Immature natural killer cell (primary cell): ENCODE results near the gene DRAP1. TPM values are rescaled to one million over a fixed set of nuclear protein-coding genes. Genes with fewer than 3 reads are reported as not detected.

Source experiments
- DNase-seq, 3 donors: peaks; one replicate each; pipeline ENCODE4 v3.0.0; 2022; ENCODE audit warnings: mixed read lengths in 1 of 3
- H3K27ac Mint-ChIP-seq, 6 donors: one replicate each; pipeline ENCODE4 v1.8.0; 2020; ENCODE audit warnings: mixed read lengths in 6 of 6, mild to moderate bottlenecking in 5 of 6, inconsistent platforms in 4 of 6, moderate library complexity in 3 of 6
- H3K27me3 Mint-ChIP-seq, 3 donors: one replicate each; pipeline ENCODE4 v1.8.0; 2020 to 2021; ENCODE audit warnings: low read depth in 3 of 3, mild to moderate bottlenecking in 3 of 3, mixed read lengths in 3 of 3, moderate library complexity in 3 of 3, inconsistent platforms in 1 of 3
- H3K36me3 Mint-ChIP-seq, 3 donors: one replicate each; pipeline ENCODE4 v1.8.0; 2020; ENCODE audit warnings: mixed read lengths in 3 of 3, inconsistent platforms in 2 of 3, mild to moderate bottlenecking in 2 of 3
- H3K4me1 Mint-ChIP-seq, 2 donors: one replicate each; pipeline ENCODE4 v1.8.0; 2020; ENCODE audit warnings: inconsistent platforms in 2 of 2, mild to moderate bottlenecking in 2 of 2, mixed read lengths in 2 of 2, moderate library complexity in 1 of 2
- H3K4me3 Mint-ChIP-seq, 5 donors: one replicate each; pipeline ENCODE4 v1.8.0; 2020; ENCODE audit warnings: mild to moderate bottlenecking in 5 of 5, mixed read lengths in 5 of 5, inconsistent platforms in 3 of 5, moderate library complexity in 3 of 5
- H3K9me3 Mint-ChIP-seq, 6 donors: one replicate each; pipeline ENCODE4 v1.8.0; 2020; ENCODE audit warnings: mild to moderate bottlenecking in 6 of 6, mixed read lengths in 6 of 6, inconsistent platforms in 4 of 6, moderate library complexity in 3 of 6
- polyA plus RNA-seq, 3 donors: library from polyadenylated mRNA; unstranded; fragments of 300-500 nt; fragmentation: Illumina TruSeq; gene quantifications; one replicate each; pipeline ENCODE4 v1.2.3, GENCODE V29; 2021

DRAP1 gene
- polyA plus RNA-seq, 3 donors from 2014 or later: 135 to 234 (median 182) TPM

DNA sequence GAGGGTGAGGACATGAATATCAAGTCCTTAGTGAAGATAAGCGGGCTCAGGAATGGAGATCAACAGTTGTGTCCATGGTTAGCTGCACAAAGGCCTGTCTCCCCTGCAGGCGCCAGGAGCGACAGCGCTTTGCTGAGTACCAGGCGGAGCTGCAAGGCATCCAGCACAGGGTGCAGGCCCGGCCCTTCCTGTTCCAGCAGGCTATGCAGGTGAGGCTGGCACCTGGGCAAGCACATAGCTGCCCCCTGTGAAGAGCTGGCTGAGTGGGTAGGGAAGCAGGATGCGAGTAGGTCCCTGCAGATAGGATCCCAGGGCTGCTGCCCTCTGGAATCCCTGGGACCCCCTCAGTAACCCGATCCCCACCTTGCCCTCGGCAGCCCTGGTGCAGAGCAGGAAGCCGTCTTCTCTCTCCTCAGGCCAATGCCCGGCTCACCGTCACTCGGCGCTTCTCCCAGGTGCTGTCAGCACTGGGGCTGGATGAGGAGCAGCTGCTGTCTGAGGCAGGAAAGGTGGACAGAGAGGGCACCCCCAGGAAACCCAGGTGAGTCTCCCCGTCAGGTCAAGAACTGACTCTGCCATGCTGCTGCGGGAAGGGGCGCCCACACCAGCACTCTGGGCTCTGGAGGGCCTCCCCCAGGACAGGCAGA, 39.7 kb downstream of the DRAP1 start:
- peaks cover 25 to 34% of the 10 kb centered on the region in 2 donors for H3K4me1 Mint-ChIP-seq
- H3K36me3 Mint-ChIP-seq: peaks cover 0 to 4% (median 0%) of the 10 kb centered on the region in 3 donors
- peak overlapping the region in 1 of 6 donors; percentile 30 for H3K27ac Mint-ChIP-seq
- H3K4me3 Mint-ChIP-seq: peak overlapping the region in 1 of 5 donors; percentile 40
- no peaks in the 10 kb centered on the region for H3K9me3 Mint-ChIP-seq
- peaks cover 5 to 8% (median 6%) of the 10 kb centered on the region in 3 donors for H3K27me3 Mint-ChIP-seq
- DNase-seq: no peak

DNA sequence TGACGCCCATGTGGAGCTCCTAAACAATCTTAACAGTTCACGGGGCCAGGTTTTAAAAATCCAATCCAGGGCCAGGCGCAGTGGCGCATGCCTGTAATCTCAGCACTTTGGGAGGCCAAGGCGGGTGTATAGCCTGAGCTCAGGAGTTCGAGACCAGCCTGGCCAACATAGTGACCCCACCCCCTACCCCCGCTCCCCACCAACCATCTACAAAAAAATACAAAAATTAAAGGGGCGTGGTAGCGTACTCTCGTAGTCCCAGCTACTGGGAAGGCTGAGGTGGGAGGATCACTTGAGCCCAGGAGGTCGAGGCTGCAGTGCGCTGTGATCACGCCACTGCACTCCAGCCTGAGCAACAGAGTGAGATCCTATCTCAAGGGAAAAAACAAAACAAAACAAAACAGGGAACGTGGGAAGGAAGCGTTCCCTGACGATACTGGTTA, 41.6 kb downstream of the DRAP1 start:
- DNase-seq: no peak
- Mint-ChIP-seq H3K36me3 (peaks cover 2 to 6% (median 5%) of the 10 kb centered on the region in 3 donors), H3K27ac (peak overlapping the region; percentile 93 to 99 (median 98)), H3K9me3 (no peaks in the 10 kb centered on the region), H3K27me3 (peaks cover 5 to 10% (median 7%) of the 10 kb centered on the region in 3 donors), H3K4me1 (peaks cover 27 to 42% of the 10 kb centered on the region in 2 donors), H3K4me3 (peak overlapping the region; percentile 94 to 98 (median 98))

DNA sequence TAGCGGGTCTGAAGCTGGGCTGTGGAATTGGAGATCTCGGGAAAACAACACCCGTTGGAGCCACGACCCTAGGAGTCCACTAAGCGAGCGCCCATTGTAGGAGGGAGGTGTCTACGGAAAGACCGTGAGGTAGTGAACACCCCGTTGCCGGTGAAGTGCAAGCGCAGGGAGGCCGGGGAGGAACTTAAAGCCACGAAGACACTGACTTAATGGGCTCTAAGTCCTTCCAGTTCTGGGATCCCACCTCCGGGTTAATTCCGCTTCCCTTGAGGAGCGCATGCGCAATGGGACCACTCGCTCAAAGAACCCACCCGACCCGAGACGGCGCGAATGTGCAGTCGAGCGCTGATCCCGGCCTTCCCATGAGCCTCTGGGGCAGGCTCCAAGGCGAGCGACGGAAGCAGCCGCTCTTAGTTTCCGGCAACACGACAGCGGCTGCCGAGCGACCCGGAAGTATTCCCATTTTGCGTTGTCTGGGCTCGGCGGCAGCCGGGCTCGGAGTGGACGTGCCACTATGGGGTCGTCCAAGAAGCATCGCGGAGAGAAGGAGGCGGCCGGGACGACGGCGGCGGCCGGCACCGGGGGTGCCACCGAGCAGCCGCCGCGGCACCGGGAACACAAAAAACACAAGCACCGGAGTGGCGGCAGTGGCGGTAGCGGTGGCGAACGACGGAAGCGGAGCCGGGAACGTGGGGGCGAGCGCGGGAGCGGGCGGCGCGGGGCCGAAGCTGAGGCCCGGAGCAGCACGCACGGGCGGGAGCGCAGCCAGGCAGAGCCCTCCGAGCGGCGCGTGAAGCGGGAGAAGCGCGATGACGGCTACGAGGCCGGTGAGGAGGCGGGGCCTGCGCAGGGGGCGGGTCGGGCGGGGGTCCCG, 42.3 kb downstream of the DRAP1 start, which contains the start of gene SART1:
Gene SART1 (plus strand): TSS at position 468 of the 874 bp plus-strand sequence. CDS start 47 bp downstream, at position 515.
- DNase-seq: peak; percentile 96
- Mint-ChIP-seq H3K27ac (peak within 1 kb of the TSS; percentile 93 to 99 (median 98)), H3K36me3 (peaks cover 4 to 8% (median 8%) of the 10 kb centered on the region in 3 donors), H3K27me3 (peaks cover 5 to 10% (median 7%) of the 10 kb centered on the region in 3 donors), H3K9me3 (no peaks in the 10 kb centered on the region), H3K4me3 (peak within 1 kb of the TSS; percentile 94 to 98 (median 98)), H3K4me1 (peaks cover 27 to 42% of the 10 kb centered on the region in 2 donors)

DNA sequence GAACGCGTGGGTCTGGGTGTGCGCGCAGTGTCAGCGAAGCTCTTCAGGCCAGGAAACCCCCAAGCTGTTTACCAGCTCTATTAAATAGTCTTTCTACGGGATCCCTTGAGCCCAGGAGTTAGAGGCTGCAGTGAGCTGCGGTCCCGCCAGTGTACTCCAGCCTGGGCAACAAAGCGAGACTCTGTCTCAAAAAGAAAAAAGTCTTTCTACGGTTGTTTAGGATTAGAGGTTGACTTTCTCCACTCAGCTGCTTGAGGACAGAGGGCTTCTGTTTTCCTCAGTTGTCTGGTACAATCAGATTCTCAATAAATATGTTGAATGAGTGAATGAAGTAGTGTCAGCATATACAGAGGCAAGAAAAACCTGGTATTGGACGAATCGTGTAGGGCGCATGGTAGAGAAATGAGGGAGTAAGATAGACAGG, 42.9 kb downstream of the DRAP1 start:
- Mint-ChIP-seq H3K36me3 (peaks cover 4 to 14% (median 8%) of the 10 kb centered on the region in 3 donors), H3K4me3 (peak overlapping the region; percentile 94 to 98 (median 98)), H3K4me1 (peaks cover 27 to 36% of the 10 kb centered on the region in 2 donors), H3K27me3 (peaks cover 5 to 10% (median 7%) of the 10 kb centered on the region in 3 donors), H3K27ac (peak overlapping the region; percentile 84 to 97 (median 89)), H3K9me3 (no peaks in the 10 kb centered on the region)
- no peak for DNase-seq

DNA sequence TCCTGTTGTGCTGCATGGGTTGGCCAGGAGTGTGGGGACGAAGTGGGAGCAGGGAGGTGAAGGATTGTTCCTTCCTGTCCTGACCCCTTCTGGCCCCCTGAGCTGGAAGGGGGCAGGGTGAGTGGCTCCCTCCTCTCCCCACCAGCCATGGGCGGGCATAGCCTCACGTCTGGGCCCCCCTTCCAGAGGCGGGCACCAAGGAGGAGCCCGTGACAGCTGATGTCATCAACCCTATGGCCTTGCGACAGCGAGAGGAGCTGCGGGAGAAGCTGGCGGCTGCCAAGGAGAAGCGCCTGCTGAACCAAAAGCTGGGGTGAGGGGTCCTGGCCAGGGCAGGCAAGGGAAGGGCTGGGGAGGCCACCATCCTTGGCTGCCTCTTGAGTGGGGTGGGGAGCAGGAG, 45.7 kb downstream of the DRAP1 start:
- Mint-ChIP-seq H3K27me3 (peaks cover 5 to 9% (median 9%) of the 10 kb centered on the region in 3 donors), H3K9me3 (no peaks in the 10 kb centered on the region), H3K4me1 (peaks cover 27 to 48% of the 10 kb centered on the region in 2 donors), H3K36me3 (peaks cover 10 to 28% (median 19%) of the 10 kb centered on the region in 3 donors), H3K27ac (no peak overlapping the region), H3K4me3 (no peak overlapping the region)
- DNase-seq: no peak

DNA sequence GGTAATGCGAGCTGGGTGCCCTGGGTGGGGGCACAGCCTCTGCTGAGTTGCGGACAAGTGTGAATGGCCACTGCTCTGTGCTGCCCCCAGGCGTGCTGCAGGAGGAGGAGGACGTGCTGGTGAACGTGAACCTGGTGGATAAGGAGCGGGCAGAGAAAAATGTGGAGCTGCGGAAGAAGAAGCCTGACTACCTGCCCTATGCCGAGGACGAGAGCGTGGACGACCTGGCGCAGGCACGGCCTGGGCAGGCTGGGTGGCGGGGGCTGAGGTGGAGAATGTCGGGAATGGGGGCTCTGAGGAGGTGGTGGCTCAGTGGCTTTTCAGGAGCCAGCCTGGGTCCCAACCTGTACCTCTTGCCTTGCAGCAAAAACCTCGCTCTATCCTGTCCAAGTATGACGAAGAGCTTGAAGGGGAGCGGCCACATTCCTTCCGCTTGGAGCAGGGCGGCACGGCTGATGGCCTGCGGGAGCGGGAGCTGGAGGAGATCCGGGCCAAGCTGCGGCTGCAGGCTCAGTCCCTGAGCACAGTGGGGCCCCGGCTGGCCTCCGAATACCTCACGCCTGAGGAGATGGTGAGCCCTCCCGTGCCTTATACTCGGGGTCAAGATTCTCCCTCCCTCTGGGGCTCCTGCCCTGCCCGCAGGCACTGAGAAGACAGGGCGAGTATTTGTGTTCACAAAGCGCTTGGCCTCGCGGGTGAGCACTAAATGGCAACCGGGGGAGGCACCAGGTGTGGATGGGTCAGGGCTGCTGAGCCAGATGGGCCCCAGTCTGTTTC, 46.9 kb downstream of the DRAP1 start:
- H3K36me3 Mint-ChIP-seq: peaks cover 14 to 28% (median 23%) of the 10 kb centered on the region in 3 donors
- DNase-seq: no peak
- no peak overlapping the region for H3K4me3 Mint-ChIP-seq
- peaks cover 5 to 9% (median 8%) of the 10 kb centered on the region in 3 donors for H3K27me3 Mint-ChIP-seq
- H3K27ac Mint-ChIP-seq: peak overlapping the region in 1 of 6 donors; percentile 68
- no peaks in the 10 kb centered on the region for H3K9me3 Mint-ChIP-seq
- H3K4me1 Mint-ChIP-seq: peaks cover 27 to 46% of the 10 kb centered on the region in 2 donors

DNA sequence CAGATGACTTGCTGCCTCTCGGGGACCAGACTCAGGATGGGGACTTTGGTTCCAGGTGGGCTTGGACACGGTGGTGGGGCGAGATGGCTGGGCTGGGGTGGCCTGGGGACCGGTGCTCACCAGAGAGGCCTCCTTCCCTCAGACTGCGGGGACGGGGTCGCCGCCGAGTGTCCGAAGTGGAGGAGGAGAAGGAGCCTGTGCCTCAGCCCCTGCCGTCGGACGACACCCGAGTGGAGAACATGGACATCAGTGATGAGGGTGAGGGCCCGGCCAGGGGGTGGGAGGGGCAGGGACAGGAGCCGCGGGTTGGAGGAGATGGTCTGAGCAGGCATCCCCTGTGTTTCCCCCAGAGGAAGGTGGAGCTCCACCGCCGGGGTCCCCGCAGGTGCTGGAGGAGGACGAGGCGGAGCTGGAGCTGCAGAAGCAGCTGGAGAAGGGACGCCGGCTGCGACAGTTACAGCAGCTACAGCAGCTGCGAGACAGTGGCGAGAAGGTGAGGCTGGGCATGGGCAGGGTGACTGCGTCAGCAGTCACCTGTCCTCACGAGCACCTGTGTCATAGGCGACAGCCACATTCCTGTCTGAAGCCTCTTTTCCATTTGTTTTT, 48.2 kb downstream of the DRAP1 start:
- Mint-ChIP-seq H3K27ac (peak overlapping the region in 1 of 6 donors; percentile 35), H3K27me3 (peaks cover 0 to 5% (median 4%) of the 10 kb centered on the region in 3 donors), H3K36me3 (peaks cover 14 to 35% (median 26%) of the 10 kb centered on the region in 3 donors), H3K4me3 (no peak overlapping the region), H3K4me1 (peaks cover 20 to 35% of the 10 kb centered on the region in 2 donors), H3K9me3 (no peaks in the 10 kb centered on the region)
- DNase-seq: no peak

DNA sequence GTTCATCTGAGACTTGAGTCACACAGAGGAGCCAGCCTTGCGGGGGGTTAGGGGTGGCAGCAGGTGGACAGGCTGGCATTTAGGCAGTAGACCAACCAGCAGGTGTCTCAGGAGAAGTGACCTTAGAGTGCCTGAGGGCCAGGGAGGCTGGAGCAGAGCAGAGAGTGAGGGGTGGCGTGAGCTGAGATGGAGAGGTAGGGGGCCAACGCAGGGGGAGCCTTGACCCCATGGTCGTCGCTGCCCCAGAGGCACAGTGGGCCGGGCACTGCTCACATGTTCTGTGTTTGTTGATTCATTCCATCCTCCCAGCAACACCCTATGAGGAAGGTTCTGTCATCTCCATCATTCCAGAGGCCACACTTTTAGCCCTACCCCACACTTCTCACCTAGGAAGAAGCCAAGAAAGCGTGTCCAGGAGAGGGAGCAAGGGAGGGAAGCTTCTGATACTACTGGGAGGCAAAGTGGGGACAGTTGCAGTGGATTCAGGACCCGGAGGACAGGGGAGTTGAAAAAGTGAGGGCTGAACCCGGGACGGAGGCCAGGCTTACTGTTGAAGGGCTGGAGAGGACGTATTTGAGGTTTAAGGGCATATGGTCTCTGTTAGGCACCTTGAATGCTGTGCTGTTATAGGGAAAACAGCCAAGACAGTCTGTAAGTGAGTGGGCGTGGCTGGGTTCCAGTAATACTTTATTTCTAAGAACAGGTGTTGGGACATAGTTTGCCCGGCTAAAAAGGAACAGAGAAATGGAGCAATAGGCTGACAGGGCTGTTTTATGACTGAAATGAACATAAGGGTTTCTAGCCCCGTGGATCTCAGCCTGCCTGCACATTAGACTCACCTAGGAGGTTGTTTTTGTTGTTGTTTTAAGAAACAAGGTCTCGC, 49.6 kb downstream of the DRAP1 start:
- peaks cover 0 to 4% (median 4%) of the 10 kb centered on the region in 3 donors for H3K27me3 Mint-ChIP-seq
- H3K27ac Mint-ChIP-seq: peak overlapping the region in 1 of 6 donors; percentile 21
- no peak overlapping the region for H3K4me3 Mint-ChIP-seq
- peaks cover 11 to 31% of the 10 kb centered on the region in 2 donors for H3K4me1 Mint-ChIP-seq
- H3K36me3 Mint-ChIP-seq: peaks cover 22 to 44% (median 27%) of the 10 kb centered on the region in 3 donors
- no peak for DNase-seq
- H3K9me3 Mint-ChIP-seq: no peaks in the 10 kb centered on the region

Other genes starting within 250 kb of the DRAP1 start
- 10 to 100 TPM; 41.8 to 49.4 (median 47.7) TPM for gene KAT5, start 207.2 kb upstream of the DRAP1 start, polyA plus RNA-seq
- gene RNASEH2C, start 198.6 kb upstream of the DRAP1 start, polyA plus RNA-seq: 100 to 1,000 TPM in 2 of 3 donors, 10 to 100 TPM in 1; 37.4 to 160 (median 124) TPM
- gene AP5B1, start 138.4 kb upstream of the DRAP1 start, polyA plus RNA-seq: 10 to 100 TPM in 1 of 3 donors, 1 to 10 TPM in 2; 7.6 to 20.8 (median 8.2) TPM
- gene OVOL1, start 132.4 kb upstream of the DRAP1 start, polyA plus RNA-seq: not detected
- gene SNX32, start 85.5 kb upstream of the DRAP1 start, polyA plus RNA-seq: 1 to 10 TPM in 2 of 3 donors, under 1 TPM in 1; 0.30 to 1.7 (median 1.6) TPM
- 1,000 to 10,000 TPM; 2,883 to 4,279 (median 3,963) TPM for gene CFL1, start 61.2 kb upstream of the DRAP1 start, polyA plus RNA-seq
- 10 to 100 TPM; 22.7 to 47.0 (median 32.2) TPM for gene MUS81, start 59.0 kb upstream of the DRAP1 start, polyA plus RNA-seq
- 1 to 10 TPM; 1.6 to 6.3 (median 3.6) TPM for gene EFEMP2, start 46.6 kb upstream of the DRAP1 start, polyA plus RNA-seq
- gene CTSW, start 39.6 kb upstream of the DRAP1 start, polyA plus RNA-seq: 1,000 to 10,000 TPM; 2,066 to 3,052 (median 2,928) TPM
- gene FIBP, start 31.0 kb upstream of the DRAP1 start, polyA plus RNA-seq: 100 to 1,000 TPM; 120 to 145 (median 141) TPM
- gene CCDC85B, start 28.8 kb upstream of the DRAP1 start, polyA plus RNA-seq: 100 to 1,000 TPM in 2 of 3 donors, 10 to 100 TPM in 1; 62.9 to 159 (median 142) TPM
- under 1 TPM; 0.13 to 0.30 (median 0.17) TPM for gene FOSL1, start 19.0 kb upstream of the DRAP1 start, polyA plus RNA-seq
- 10 to 100 TPM; 45.7 to 84.5 (median 60.4) TPM for gene C11orf68, start 364 bp upstream of the DRAP1 start, polyA plus RNA-seq
- gene TSGA10IP, start 26.1 kb downstream of the DRAP1 start, polyA plus RNA-seq: not detected
- gene SART1, start 42.3 kb downstream of the DRAP1 start, polyA plus RNA-seq: 10 to 100 TPM in 2 of 3 donors, 1 to 10 TPM in 1; 7.5 to 53.0 (median 16.1) TPM
- gene EIF1AD, start 82.7 kb downstream of the DRAP1 start, polyA plus RNA-seq: 10 to 100 TPM; 14.0 to 26.0 (median 21.0) TPM
- gene BANF1, start 83.1 kb downstream of the DRAP1 start, polyA plus RNA-seq: 100 to 1,000 TPM; 212 to 366 (median 295) TPM
- not detected for gene CST6, start 92.6 kb downstream of the DRAP1 start, polyA plus RNA-seq
- gene CATSPER1, start 107.1 kb downstream of the DRAP1 start, polyA plus RNA-seq: 10 to 100 TPM; 17.2 to 41.1 (median 20.8) TPM
- gene GAL3ST3, start 129.7 kb downstream of the DRAP1 start, polyA plus RNA-seq: not detected
- gene SF3B2, start 132.9 kb downstream of the DRAP1 start, polyA plus RNA-seq: 100 to 1,000 TPM in 1 of 3 donors, 10 to 100 TPM in 2; 71.7 to 141 (median 76.7) TPM
- 10 to 100 TPM; 10.0 to 72.3 (median 23.9) TPM for gene PACS1, start 150.8 kb downstream of the DRAP1 start, polyA plus RNA-seq